Activated gamma-delta T cell treated with anti-CD3 and anti-CD28 coated beads, Interleukin-2, amount 50 U/mL, for 16 hours (primary cell): Measurements from ENCODE around the gene GCNT1.
"Not testable (repeated sequence)": the region's sequence is repeated elsewhere in the genome, so short reads cannot be mapped to it uniquely, and the experiment has no call there.

Experiments
- DNase-seq: peaks from one replicate; pipeline ENCODE4 v3.0.0-alpha.2; 2020; ENCODE audit warnings: low read depth

GCNT1 gene

GRCh38 chr9:76458903-76459693 lies at the start of gene GCNT1:
Gene GCNT1 (plus strand): TSS chr9:76459182. CDS start chr9:76502382, 43,200 bp downstream.
- DNase-seq, result peak; percentile 84

DNA sequence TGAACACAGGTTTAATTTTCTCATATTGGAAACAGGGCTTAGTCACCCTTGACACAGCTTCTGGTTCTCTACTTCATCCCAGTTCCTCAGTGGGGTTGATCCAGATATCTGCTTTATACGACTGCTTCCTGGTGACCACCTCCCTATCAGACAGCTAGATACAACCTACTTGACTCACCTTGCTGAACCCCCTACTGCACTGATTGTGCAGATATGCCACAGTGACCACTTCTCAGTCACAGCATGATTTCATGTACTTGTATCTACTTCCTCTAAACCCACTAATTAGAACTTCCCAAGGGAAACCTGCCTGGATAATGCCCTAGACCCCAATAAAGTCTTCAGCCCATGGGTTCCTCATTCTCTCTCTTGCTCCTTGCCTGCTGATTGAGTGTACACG lies 46.3 kb upstream of the GCNT1 start:
- DNase-seq, result no peak

DNA sequence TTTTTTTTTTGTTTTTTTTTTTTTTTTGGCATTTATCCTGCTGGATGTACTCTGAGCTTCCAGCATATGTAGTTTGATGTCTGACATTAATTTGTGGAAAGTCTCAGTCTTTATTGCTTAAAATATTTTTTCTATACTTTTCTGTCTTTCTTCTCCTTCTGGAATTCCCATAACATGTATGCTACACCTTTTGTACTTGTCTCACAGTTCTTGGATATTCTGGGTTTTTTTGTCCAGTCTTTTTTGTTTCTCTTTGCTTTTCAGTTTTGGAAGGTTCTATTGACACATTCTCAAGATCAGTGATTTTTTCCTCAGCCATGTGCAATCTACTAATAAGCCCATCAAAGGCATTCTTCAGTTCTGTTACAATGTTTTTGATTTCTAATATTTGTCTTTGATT lies 45.3 kb upstream of the GCNT1 start:
- no peak for DNase-seq

GRCh38 chr9:76414661-76415060 lies 44.3 kb upstream of the GCNT1 start:
- DNase-seq, result no peak

- DNase-seq, result no peak
Measured at GRCh38 chr9:76415154-76415553, 43.8 kb upstream of the GCNT1 start.

DNA sequence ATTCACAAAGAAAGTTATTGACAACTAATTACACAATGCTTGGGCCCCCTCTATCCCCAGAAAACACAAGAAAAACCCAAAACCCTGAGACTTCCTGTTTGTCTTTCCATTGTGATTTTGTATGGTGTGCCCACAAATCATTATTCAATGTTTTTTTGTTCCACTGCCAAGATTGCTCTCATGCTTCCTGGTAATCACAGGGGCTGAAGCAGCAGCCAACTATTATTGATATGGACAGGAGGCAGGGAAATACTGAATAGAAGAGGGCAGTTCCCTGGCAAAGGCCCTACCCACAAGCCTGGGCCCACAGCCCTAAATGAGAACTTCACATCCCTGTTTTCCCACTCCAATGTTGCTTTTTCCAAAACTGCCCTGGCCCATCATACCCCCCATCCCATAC lies 43.3 kb upstream of the GCNT1 start:
- DNase-seq, result no peak

GRCh38 chr9:76417394-76417793 lies 41.6 kb upstream of the GCNT1 start:
- DNase-seq, result no peak

- no peak for DNase-seq
Measured at GRCh38 chr9:76419782-76420380, 39.1 kb upstream of the GCNT1 start.

GRCh38 chr9:76423216-76424177 lies 35.5 kb upstream of the GCNT1 start:
- DNase-seq, result no peak

DNA sequence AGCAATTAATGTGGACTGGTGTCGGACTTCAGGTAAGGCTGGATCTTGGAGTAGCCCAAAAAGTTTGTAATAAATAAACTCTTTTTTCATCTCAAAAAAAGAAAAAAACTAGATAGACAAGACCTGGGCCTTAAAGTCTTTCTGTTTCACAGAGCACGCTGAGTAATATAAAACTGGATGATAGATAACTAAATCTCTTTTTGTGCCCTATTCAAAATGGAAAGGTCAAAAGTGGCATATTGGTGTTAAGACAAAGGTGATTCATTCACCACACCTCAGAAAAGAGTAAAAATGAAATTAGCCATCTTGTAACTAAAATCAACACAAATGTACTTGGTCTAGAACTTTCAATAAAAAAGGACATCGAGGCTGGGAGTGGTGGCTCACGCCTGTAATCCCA lies 34.5 kb upstream of the GCNT1 start:
- no peak for DNase-seq

GRCh38 chr9:76425677-76426453 lies 33.1 kb upstream of the GCNT1 start:
- no peak for DNase-seq

DNA sequence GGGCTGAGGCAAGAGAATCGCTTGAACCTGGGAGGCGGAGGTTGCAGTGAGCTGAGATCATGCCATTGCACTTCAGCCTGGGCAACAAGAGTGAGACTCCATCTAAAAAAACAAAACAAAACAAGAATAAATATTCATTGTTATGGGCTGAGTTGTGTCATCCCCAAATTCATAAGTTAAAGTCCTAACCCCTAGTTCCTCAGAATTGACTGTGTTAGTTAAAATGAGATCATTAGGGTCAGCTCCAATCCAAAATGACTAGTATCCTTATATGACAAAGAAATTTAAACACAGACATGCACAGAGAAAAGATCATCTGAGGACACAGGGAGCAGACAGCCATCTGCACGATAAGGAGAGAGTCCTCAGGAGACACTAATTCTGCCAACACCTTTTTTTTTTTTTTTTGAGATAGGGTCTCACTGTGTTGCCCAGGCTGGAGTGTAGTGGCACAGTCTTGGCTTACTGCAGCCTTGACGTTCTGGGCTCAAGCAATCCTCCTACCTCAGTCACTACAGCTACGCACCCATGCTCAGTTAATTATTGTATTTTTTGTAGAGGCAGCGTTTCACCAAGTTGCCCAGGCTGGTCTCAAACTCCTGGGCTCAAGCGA lies 32.1 kb upstream of the GCNT1 start:
- DNase-seq, result no peak

DNA sequence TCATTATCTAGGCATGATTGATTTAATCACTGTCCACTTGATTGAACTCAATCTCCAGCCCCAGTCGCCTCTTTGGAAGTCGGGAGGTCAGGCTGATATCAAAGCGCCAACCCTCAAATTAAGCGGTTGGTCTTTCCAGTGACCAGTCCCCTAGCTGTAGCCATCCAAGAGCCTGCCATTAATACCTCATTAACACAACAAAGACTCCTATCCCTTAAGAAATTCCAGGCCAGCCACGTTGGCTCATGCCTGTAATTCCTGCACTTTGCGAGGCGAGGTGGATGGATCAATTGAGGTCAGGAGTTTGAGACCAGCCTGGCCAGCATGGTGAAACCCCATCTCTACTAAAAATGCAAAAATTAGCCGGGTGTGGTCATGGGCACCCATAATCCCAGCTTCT lies 27.4 kb upstream of the GCNT1 start:
- no peak for DNase-seq

GRCh38 chr9:76433406-76433805 lies 25.6 kb upstream of the GCNT1 start:
- DNase-seq, result no peak

DNA sequence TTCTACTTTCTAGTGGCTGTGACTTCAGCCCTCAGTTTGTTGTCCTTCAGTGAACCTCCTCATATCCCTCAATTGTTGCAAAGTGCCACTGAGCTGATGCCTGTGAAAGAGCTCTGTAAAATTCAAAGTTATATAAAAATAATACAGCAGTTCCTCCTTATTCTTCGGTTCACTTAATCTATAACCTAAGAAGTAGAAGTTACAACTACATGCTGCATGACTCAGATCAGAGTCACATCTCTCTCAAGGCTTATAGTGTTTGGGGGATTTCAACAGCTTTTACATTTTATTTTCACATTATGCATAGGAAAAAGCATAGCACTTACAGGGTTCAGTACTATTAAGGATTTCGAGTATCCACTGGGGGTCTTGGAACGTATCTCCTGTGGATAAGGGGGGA lies 25.1 kb upstream of the GCNT1 start:
- DNase-seq, result no peak

- not testable (repeated sequence) for DNase-seq
Measured at GRCh38 chr9:76434897-76435296, 24.1 kb upstream of the GCNT1 start.

DNA sequence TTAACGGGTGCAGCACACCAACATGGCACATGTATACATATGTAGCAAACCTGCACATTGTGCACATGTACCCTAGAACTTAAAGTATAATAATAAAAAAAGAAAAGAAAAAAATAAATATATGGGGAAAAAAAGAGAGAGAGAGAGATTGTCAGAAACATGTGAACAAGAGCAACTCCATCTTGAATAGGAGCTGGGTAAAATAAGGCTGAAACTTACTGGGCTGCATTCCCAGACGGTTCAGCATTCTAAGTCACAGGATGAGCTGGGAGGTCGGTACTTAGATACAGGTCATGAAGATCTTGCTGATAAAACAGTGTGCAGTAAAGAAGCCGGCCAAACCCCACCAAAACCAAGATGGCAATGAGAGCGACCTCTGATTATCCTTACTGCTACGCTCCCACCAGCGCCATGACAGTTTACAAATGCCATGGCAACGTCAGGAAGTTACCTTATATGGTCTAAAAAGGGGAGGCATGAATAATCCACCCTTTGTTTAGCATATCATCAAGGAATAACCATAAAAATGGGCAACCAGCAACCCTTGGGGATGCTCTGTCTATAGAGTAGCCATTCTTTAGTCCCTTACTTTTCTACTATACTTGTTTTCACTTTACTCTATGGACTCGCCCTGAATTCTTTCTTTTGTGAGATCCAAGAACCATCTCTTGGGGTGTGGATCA lies 21.8 kb upstream of the GCNT1 start:
- not testable (repeated sequence) for DNase-seq

DNA sequence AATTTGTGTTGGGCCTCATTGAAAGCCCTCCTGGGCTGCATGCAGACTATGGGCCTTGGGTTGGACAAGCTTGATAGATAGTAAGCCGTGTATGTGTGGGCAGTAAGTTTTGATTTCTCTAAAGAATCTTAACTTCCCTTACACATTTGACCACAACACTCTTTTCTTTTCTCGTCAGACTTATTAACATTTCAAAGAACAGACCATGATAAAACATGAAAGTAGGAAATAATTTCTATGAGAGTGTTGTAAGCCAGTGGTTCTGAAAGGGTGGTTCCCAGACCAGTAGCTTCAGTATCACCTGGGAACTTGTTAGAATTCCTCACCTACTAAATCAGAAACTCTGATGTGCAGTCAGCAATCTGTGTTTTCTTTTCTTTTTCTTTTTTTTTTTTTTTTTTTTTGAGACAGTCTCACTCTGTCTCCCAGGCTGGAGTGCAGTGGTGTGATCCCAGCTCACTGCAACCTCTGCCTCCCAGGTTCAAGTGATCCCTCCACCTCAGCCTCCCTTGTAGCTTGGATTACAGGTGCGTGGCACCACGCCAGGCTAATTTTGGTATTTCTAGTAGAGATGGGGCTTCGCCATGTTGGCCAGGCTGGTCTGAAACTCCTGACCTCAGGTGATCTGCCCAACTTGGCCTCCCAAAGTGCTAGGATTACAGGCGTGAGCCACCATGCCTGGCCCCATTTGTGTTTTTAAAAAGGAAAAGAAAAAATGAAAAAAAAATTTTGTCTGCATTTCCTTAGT lies 20.0 kb upstream of the GCNT1 start:
- no peak for DNase-seq

DNA sequence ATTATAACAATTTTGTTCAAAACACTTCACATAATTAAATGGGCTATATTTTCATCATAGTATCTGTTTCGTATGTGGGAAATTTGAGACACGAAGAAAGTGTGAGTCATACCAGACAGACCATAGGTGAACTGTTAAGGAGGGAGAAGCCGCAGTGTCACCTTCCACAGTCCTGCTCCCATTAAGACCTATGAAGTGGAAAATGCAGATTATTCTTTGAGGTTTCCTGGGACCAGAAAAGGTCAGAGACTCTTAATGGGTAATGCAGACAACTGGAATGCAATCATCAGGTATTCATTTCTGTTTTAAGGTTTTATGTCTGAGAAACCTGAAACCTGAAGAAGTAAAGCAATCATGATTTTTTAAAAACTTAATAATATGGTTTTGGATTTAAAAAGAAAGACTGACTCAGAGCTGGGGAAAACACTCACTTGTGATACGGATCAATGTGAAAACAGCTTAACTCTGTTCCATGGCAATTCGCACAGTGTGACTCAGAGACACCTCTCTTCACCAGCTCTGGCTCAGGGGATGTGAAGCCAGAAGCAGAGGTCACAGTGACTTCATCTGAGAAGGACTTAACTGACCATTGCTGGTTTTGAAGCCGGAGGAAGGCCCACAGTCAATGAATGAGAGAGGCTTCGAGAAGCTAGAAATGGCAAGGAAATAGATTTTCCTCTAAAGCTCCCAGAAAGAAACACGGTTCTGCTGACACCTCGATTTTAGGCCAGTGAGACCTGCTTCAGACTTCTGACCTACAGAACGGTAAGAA lies 17.2 kb upstream of the GCNT1 start:
- DNase-seq, result no peak
